Osteocyte (in vitro differentiated cells): ENCODE measurements around the gene SPPL3. TPM values are rescaled to one million over a fixed set of nuclear protein-coding genes. Genes with fewer than 3 reads are reported as not detected.

Experiments
- DNase-seq: peaks from one replicate; pipeline ENCODE4 v3.0.0; 2021; ENCODE audit warnings: mixed read lengths; ENCODE audit not compliant: unreplicated experiment; ENCODE audit errors: extremely low spot score
- H3K27ac Mint-ChIP-seq: one replicate; pipeline ENCODE4 v1.8.0; 2021; ENCODE audit warnings: mild to moderate bottlenecking, mixed read lengths; ENCODE audit not compliant: unreplicated experiment
- H3K27me3 Mint-ChIP-seq: one replicate; pipeline ENCODE4 v1.8.0; 2021; ENCODE audit warnings: mixed read lengths; ENCODE audit not compliant: unreplicated experiment
- H3K36me3 Mint-ChIP-seq: one replicate; pipeline ENCODE4 v1.8.0; 2021; ENCODE audit warnings: mixed read lengths; ENCODE audit not compliant: unreplicated experiment
- H3K4me1 Mint-ChIP-seq: one replicate; pipeline ENCODE4 v1.8.0; 2021; ENCODE audit warnings: mixed read lengths; ENCODE audit not compliant: unreplicated experiment
- H3K4me3 Mint-ChIP-seq: one replicate; pipeline ENCODE4 v1.8.0; 2021; ENCODE audit warnings: mild to moderate bottlenecking, moderate library complexity, mixed read lengths; ENCODE audit not compliant: unreplicated experiment
- H3K9me3 Mint-ChIP-seq: one replicate; pipeline ENCODE4 v1.8.0; 2021; ENCODE audit warnings: mixed read lengths; ENCODE audit not compliant: unreplicated experiment
- total RNA-seq: library from RNA; stranded (reverse); gene quantifications from 2 replicates; pipeline ENCODE4 v1.2.1, GENCODE V29; 2021
- TF ChIP-seq, protein P1 (sequence below): fragments of 200-600 bp; sonication (generic); IDR thresholded peaks from 2 replicates; pipeline ENCODE4 v1.5.0; 2021; ENCODE audit warnings: antibody characterized with exemption, mild to moderate bottlenecking, moderate library complexity

Gene SPPL3
- total RNA-seq, 1 donor from 2014 or later, result 61.7 TPM

DNA sequence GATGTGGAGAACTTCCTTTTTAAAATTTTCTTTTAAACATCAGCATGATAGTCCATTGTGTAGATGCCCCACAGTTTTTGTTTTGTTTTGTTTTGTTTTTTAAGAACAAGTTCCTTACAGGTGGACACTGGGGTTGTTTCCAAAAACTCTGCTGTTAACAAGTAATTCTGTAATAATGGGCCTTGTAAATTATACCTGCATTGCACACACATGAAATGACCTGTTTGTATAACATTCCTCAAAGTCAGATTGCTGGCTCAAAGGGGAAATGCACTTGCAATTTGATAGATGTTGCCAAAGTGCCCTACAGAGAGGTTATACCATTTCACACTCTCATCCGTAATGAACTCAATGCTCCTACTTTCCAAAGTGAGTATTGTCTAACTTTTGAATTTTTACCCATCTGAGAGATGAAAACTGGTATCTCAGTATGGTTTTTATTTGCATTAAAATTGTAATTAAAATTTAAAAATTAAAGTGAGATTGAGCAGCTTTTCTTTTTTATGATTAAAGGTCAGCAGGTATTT, 89.2 kb downstream of the SPPL3 start:
- Mint-ChIP-seq H3K27me3 (no peaks in the 10 kb centered on the region), H3K36me3 (peaks cover 6% of the 10 kb centered on the region), H3K4me1 (peaks cover 16% of the 10 kb centered on the region), H3K27ac (no peak overlapping the region), H3K9me3 (no peaks in the 10 kb centered on the region), H3K4me3 (no peak overlapping the region)
- DNase-seq, result no peak
- TF ChIP-seq, protein P1, sequence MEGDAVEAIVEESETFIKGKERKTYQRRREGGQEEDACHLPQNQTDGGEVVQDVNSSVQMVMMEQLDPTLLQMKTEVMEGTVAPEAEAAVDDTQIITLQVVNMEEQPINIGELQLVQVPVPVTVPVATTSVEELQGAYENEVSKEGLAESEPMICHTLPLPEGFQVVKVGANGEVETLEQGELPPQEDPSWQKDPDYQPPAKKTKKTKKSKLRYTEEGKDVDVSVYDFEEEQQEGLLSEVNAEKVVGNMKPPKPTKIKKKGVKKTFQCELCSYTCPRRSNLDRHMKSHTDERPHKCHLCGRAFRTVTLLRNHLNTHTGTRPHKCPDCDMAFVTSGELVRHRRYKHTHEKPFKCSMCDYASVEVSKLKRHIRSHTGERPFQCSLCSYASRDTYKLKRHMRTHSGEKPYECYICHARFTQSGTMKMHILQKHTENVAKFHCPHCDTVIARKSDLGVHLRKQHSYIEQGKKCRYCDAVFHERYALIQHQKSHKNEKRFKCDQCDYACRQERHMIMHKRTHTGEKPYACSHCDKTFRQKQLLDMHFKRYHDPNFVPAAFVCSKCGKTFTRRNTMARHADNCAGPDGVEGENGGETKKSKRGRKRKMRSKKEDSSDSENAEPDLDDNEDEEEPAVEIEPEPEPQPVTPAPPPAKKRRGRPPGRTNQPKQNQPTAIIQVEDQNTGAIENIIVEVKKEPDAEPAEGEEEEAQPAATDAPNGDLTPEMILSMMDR, result no peak

DNA sequence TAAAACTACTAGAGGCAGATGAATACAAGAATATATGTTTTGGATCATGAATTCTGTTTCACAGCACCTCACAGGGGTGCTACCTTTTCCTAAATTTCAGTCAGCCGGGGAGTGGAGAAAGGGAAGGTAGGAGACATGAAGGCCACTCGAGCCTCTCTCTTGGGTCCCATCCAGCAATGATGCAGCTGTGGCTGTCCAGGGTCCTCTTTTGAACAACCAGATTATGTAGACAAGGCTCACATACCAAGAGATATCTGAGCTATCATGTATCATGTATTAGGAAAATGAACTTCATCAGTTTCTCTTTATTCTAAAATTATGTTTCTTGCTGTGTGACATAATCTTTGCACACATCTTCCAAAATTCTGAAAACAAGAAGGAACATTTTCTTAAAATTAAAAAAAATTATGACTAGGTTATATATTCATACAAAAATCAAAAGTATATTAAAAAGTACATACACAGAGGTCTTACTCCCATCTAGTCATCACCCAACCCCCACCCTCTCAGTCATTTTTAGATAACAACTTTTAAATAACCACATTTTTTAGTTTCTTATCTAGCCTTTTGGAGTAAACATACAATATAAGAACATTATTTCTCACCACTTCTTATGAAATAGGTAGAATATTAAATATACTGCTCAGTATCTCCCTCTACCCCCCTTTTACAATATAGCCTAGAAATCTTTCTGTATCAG, 89.8 kb downstream of the SPPL3 start:
- Mint-ChIP-seq H3K4me1 (peaks cover 15% of the 10 kb centered on the region), H3K36me3 (peaks cover 10% of the 10 kb centered on the region), H3K9me3 (no peaks in the 10 kb centered on the region), H3K27me3 (no peaks in the 10 kb centered on the region), H3K27ac (no peak overlapping the region), H3K4me3 (no peak overlapping the region)
- TF ChIP-seq, protein P1, result no peak
- no peak for DNase-seq

DNA sequence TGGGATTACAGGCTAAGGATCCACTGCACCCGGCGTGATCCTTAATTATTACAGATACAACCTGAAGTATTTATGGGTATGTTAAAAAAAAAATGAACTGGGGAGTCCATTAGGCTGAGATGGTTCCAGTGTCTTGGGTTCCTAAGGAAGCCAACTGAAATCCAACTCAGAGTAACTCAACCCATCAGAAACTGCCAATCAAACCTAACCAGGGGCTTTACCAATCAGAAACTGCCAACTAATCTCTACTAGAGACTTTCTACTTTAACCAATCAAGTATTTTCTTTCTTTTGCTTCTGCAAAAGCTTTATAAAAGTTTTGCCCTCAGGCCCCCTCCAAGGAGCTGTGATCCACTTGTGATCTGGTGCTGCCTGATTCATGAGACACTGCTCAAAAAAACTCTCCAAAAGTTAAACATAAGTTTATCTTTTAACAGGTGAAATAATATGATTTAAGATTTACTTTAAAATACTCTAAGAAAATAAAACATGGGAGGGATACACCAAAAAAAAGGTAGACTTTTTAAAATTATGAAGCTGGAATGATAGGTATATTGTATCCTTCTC, 90.5 kb downstream of the SPPL3 start:
- no peak for DNase-seq
- peaks cover 14% of the 10 kb centered on the region for H3K36me3 Mint-ChIP-seq
- no peak overlapping the region for H3K4me3 Mint-ChIP-seq
- H3K9me3 Mint-ChIP-seq, result no peaks in the 10 kb centered on the region
- H3K4me1 Mint-ChIP-seq, result peaks cover 13% of the 10 kb centered on the region
- TF ChIP-seq, protein P1, result no peak
- no peak overlapping the region for H3K27ac Mint-ChIP-seq
- no peaks in the 10 kb centered on the region for H3K27me3 Mint-ChIP-seq

DNA sequence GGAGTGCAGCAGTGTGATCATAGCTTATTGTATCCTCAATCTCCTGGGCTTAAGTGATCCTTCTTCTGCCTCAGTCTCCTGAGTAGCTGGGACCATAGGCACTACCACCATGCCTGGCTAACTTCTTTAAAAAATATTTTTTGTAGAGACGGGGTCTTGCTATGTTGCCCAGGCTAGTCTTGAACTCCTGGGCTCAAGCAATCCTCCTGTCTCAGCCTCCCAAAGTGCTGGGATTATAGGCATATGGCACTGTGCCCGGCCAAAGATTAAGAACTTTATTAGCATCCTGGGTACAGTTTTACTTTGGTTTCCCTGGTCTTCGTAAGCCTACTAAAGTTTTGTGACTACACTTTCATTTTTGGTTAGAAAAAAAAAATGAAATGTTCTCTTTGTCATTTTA, 94.1 kb downstream of the SPPL3 start:
- TF ChIP-seq, protein P1, result no peak
- H3K36me3 Mint-ChIP-seq, result peaks cover 17% of the 10 kb centered on the region
- DNase-seq, result no peak
- H3K27me3 Mint-ChIP-seq, result no peaks in the 10 kb centered on the region
- H3K27ac Mint-ChIP-seq, result no peak overlapping the region
- H3K4me3 Mint-ChIP-seq, result no peak overlapping the region
- no peaks in the 10 kb centered on the region for H3K9me3 Mint-ChIP-seq
- no peaks in the 10 kb centered on the region for H3K4me1 Mint-ChIP-seq

DNA sequence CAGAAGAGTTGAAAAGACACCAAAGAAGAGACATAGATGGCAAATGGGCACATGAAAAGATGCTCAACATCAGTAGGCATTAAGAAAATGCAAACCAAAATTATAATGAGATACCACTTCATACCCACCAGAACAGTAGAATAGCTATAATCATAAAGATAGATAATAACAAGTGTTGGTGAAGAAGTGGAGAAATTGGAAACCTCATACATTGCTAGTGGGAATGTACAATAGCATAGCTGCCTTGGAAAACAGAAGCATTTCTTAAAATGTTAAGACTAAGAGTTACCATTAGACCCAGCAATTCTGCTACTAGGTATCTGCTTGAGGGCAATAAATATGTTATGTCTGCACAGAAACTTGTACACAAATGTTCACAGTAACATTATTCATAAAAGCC, 99.7 kb downstream of the SPPL3 start:
- Mint-ChIP-seq H3K27ac (no peak overlapping the region), H3K9me3 (peaks cover 4% of the 10 kb centered on the region), H3K27me3 (no peaks in the 10 kb centered on the region), H3K36me3 (peaks cover 9% of the 10 kb centered on the region), H3K4me3 (no peak overlapping the region), H3K4me1 (peaks cover 7% of the 10 kb centered on the region)
- no peak for DNase-seq
- TF ChIP-seq, protein P1, result no peak
